HG02642 (cell line): ENCODE measurements around the gene SPATA32.

Source experiments
- ATAC-seq: cut with Tn5 transposase; IDR thresholded peaks from one replicate; pipeline ENCODE4 v1.9.1; 2021; ENCODE audit warnings: mild to moderate bottlenecking; ENCODE audit not compliant: unreplicated experiment, poor library complexity

The SPATA32 gene

GRCh38 chr17:45294506-45294905, 32.6 kb upstream of the SPATA32 start:
- no peak for ATAC-seq

GRCh38 chr17:45293413-45294211, 31.7 kb upstream of the SPATA32 start:
- no peak for ATAC-seq

GRCh38 chr17:45292696-45293412, 31.0 kb upstream of the SPATA32 start:
- no peak for ATAC-seq

GRCh38 chr17:45291171-45291805, 29.4 kb upstream of the SPATA32 start:
- no peak for ATAC-seq

- ATAC-seq, result no peak
Measured at GRCh38 chr17:45290269-45290765, 28.4 kb upstream of the SPATA32 start.

GRCh38 chr17:45289301-45290268, 27.7 kb upstream of the SPATA32 start:
- no peak for ATAC-seq

- no peak for ATAC-seq
Measured at GRCh38 chr17:45288825-45289224, 26.9 kb upstream of the SPATA32 start.

GRCh38 chr17:45287526-45288500, 25.9 kb upstream of the SPATA32 start:
- no peak for ATAC-seq

GRCh38 chr17:45286286-45286685, 24.4 kb upstream of the SPATA32 start:
- ATAC-seq, result no peak

- ATAC-seq, result no peak
Measured at GRCh38 chr17:45284176-45285140, 22.6 kb upstream of the SPATA32 start.

- ATAC-seq, result no peak
Measured at GRCh38 chr17:45283711-45284110, 21.8 kb upstream of the SPATA32 start.

GRCh38 chr17:45282683-45283644, 21.1 kb upstream of the SPATA32 start:
- ATAC-seq, result no peak

GRCh38 chr17:45279898-45280297, 18.0 kb upstream of the SPATA32 start:
- no peak for ATAC-seq

GRCh38 chr17:45277992-45278391, 16.1 kb upstream of the SPATA32 start:
- ATAC-seq, result no peak

GRCh38 chr17:45277216-45277849, 15.4 kb upstream of the SPATA32 start:
- peak; percentile 64 for ATAC-seq

- no peak for ATAC-seq
Measured at GRCh38 chr17:45276031-45276430, 14.1 kb upstream of the SPATA32 start.
